ENCODE measurements around the gene CPA2. TPM values are rescaled to one million over a fixed set of nuclear protein-coding genes. Genes with fewer than 3 reads are reported as not detected.

CPA2 gene
- polyA plus RNA-seq, 1 of the 3 experiments (the other 2 are of a cell fraction): 0.03 TPM

DNA sequence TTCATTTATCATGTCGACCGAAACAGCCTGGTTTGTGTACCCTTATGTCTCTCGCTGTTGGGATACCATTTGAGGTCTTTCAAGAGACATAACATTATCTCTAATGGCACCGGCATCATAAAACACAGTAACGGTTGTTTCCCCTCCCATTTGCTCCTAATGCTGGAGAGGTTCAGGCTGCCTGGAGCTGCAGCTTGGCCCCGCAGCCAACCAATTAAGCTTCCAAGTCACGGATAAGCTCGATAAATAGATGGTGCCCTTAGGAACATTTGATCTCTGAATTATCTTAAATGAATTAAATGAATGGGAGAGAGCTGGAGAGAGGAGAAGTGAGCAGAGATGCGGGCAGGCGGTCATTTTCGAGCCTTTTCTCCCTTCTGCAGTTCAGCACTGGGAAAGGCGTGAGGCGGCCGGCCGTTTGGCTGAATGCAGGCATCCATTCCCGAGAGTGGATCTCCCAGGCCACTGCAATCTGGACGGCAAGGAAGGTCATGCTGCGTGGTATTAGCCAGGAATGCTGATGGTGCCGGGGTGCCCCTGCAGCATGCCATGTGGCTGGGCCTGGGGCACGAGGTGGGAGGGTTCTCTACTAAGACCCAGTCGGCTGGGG is 38.9 kb downstream of the CPA2 start (continued):
- TF ChIP-seq GATA2 (CRISPR knock-in tag; IDR thresholded peaks at IDR 0.05): no peak

DNA sequence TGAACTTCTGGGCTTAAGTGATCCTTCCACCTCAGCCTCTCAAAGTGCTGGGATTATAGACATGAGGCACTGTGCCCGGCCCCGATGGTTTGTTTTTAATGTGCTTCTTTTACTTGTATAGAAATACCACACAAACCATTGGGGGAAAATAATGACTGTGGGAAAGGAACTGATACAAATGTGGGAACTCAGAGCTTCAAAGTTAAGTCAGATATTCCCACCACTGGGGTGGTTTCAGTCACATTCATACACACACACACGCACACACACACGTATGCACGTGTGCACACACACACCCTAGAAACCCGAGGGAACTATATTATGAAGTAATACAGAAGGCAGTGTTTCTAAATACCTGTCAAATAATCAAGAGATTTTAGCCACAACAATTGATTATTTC is 43.3 kb downstream of the CPA2 start:
- ChIA-PET POLR2A (no interaction called here), CTCF (interaction anchor here (1.2 kb wide), 1 partner anchor 412 kb away, joined by 3 read pairs; no protein-coding TSS in a partner anchor)
- H3K36me3 ChIP-seq (replicated peaks in 1 of 2; ENCODE audit: control insufficient read depth in 1 of 2, insufficient read depth in 2 of 2, low read length in 1 of 2): peaks cover 4 to 5% of the 10 kb centered on the region in 2 experiments
- no peaks in the 10 kb centered on the region for H3K27me3 ChIP-seq (ENCODE audit: insufficient read depth)
- no peaks in the 10 kb centered on the region for H3K79me2 ChIP-seq (ENCODE audit: insufficient read depth)
- TF ChIP-seq POLR2AphosphoS5 (IDR thresholded peaks at IDR 0.05; ENCODE audit: low read depth, low read length) (no peak), TAF1 (IDR thresholded peaks at IDR 0.05; ENCODE audit: borderline replicate concordance, low read depth, low read length) (no peak), MXI1 (IDR thresholded peaks at IDR 0.05; ENCODE audit: low read depth, low read length) (no peak), ELF1 (IDR thresholded peaks at IDR 0.05) (no peak), EP300 (IDR thresholded peaks at IDR 0.05; ENCODE audit: borderline replicate concordance in 1 of 2, low read depth in 1 of 2, low read length in 1 of 2) (no peak)
- TF ChIP-seq, protein P1, sequence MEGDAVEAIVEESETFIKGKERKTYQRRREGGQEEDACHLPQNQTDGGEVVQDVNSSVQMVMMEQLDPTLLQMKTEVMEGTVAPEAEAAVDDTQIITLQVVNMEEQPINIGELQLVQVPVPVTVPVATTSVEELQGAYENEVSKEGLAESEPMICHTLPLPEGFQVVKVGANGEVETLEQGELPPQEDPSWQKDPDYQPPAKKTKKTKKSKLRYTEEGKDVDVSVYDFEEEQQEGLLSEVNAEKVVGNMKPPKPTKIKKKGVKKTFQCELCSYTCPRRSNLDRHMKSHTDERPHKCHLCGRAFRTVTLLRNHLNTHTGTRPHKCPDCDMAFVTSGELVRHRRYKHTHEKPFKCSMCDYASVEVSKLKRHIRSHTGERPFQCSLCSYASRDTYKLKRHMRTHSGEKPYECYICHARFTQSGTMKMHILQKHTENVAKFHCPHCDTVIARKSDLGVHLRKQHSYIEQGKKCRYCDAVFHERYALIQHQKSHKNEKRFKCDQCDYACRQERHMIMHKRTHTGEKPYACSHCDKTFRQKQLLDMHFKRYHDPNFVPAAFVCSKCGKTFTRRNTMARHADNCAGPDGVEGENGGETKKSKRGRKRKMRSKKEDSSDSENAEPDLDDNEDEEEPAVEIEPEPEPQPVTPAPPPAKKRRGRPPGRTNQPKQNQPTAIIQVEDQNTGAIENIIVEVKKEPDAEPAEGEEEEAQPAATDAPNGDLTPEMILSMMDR (IDR thresholded peaks at IDR 0.05): no peak
- TF ChIP-seq, protein P2, sequence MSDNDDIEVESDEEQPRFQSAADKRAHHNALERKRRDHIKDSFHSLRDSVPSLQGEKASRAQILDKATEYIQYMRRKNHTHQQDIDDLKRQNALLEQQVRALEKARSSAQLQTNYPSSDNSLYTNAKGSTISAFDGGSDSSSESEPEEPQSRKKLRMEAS (IDR thresholded peaks at IDR 0.05; ENCODE audit: low read depth): no peak
- TF ChIP-seq, protein P3, sequence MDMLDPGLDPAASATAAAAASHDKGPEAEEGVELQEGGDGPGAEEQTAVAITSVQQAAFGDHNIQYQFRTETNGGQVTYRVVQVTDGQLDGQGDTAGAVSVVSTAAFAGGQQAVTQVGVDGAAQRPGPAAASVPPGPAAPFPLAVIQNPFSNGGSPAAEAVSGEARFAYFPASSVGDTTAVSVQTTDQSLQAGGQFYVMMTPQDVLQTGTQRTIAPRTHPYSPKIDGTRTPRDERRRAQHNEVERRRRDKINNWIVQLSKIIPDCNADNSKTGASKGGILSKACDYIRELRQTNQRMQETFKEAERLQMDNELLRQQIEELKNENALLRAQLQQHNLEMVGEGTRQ (IDR thresholded peaks at IDR 0.05; ENCODE audit: borderline replicate concordance, low read depth, low read length): no peak
- no peak overlapping the region for H3K4me3 ChIP-seq (ENCODE audit: low read depth in 2 of 2, low read length in 1 of 2)
- H3K4me1 ChIP-seq (ENCODE audit: control insufficient read depth in 1 of 2, insufficient read depth in 2 of 2, low read depth in 1 of 2, low read length in 1 of 2): peaks cover 0 to 5% of the 10 kb centered on the region in 2 experiments; a peak in 1 of 4 replicates
- no peaks in the 10 kb centered on the region for H3F3A ChIP-seq (replicated peaks; ENCODE audit: insufficient read depth)
- no peak overlapping the region for H2AFZ ChIP-seq (ENCODE audit: low read depth)
- H3K9ac ChIP-seq: no peak overlapping the region
- no peak for DNase-seq
- no peak overlapping the region for H3K27ac ChIP-seq (ENCODE audit: low read depth in 2 of 2, low read length in 1 of 2)
- no peaks in the 10 kb centered on the region for H4K20me1 ChIP-seq (ENCODE audit: insufficient read depth)
- no peaks in the 10 kb centered on the region for H3K9me2 ChIP-seq
- 84% methylated on average over 6 of the region's 6 CpGs for whole genome bisulfite sequencing (ENCODE audit: low lambda C conversion rate)
- H3K9me3 ChIP-seq: no peaks in the 10 kb centered on the region
- H3K4me2 ChIP-seq: no peak overlapping the region

DNA sequence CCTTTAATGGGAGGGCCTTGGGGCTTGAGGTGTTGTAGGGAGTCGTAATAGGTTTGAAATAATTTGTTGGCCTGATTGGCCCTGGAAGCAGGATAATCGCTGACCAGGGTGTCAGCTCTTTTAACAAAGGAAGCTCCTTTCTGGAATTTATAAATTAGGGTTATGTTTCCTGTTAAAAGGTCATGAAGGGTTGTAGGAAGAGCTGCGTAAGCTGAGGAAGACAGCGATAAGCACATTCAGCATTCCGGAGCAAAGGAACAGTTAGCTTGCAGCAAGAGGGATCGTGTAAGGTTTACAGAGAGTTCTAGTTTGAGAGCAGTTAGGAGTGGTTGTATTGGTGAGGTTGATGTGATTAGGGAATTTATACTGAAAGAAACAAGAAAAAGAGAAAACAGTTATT is 47.6 kb downstream of the CPA2 start:
- Histone ChIP-seq H3F3A (replicated peaks; ENCODE audit: insufficient read depth) (no peaks in the 10 kb centered on the region), H3K4me2 (no peak overlapping the region), H3K4me3 (ENCODE audit: low read depth in 2 of 2, low read length in 1 of 2) (no peak overlapping the region), H4K20me1 (ENCODE audit: insufficient read depth) (no peaks in the 10 kb centered on the region), H3K27ac (ENCODE audit: low read depth in 2 of 2, low read length in 1 of 2) (no peak overlapping the region), H3K27me3 (ENCODE audit: insufficient read depth) (no peaks in the 10 kb centered on the region), H3K9me2 (no peaks in the 10 kb centered on the region), H2AFZ (ENCODE audit: low read depth) (no peak overlapping the region), H3K79me2 (ENCODE audit: insufficient read depth) (no peaks in the 10 kb centered on the region), H3K9me3 (no peaks in the 10 kb centered on the region), H3K36me3 (replicated peaks in 1 of 2; ENCODE audit: control insufficient read depth in 1 of 2, insufficient read depth in 2 of 2, low read length in 1 of 2) (peaks cover 4 to 5% of the 10 kb centered on the region in 2 experiments), H3K9ac (no peak overlapping the region), H3K4me1 (ENCODE audit: control insufficient read depth in 1 of 2, insufficient read depth in 2 of 2, low read depth in 1 of 2, low read length in 1 of 2) (no peaks in the 10 kb centered on the region; a peak in 1 of 4 replicates)
- ChIA-PET CTCF (no interaction called here), POLR2A (no interaction called here)
- DNase-seq: no peak
- WGBS (ENCODE audit: low lambda C conversion rate): 90% methylated on average over 6 of the region's 6 CpGs
- no peak for TF ChIP-seq NFIC (IDR thresholded peaks at IDR 0.05; ENCODE audit: borderline replicate concordance)
- TF ChIP-seq FOSL2 (IDR thresholded peaks at IDR 0.05; ENCODE audit: borderline replicate concordance, low read depth): no peak
- no peak for TF ChIP-seq TCF12 (IDR thresholded peaks at IDR 0.05)
- TF ChIP-seq, protein P3 (IDR thresholded peaks at IDR 0.05; ENCODE audit: borderline replicate concordance, low read depth, low read length): no peak
- no peak for TF ChIP-seq MXI1 (IDR thresholded peaks at IDR 0.05; ENCODE audit: low read depth, low read length)
- TF ChIP-seq, protein P4, sequence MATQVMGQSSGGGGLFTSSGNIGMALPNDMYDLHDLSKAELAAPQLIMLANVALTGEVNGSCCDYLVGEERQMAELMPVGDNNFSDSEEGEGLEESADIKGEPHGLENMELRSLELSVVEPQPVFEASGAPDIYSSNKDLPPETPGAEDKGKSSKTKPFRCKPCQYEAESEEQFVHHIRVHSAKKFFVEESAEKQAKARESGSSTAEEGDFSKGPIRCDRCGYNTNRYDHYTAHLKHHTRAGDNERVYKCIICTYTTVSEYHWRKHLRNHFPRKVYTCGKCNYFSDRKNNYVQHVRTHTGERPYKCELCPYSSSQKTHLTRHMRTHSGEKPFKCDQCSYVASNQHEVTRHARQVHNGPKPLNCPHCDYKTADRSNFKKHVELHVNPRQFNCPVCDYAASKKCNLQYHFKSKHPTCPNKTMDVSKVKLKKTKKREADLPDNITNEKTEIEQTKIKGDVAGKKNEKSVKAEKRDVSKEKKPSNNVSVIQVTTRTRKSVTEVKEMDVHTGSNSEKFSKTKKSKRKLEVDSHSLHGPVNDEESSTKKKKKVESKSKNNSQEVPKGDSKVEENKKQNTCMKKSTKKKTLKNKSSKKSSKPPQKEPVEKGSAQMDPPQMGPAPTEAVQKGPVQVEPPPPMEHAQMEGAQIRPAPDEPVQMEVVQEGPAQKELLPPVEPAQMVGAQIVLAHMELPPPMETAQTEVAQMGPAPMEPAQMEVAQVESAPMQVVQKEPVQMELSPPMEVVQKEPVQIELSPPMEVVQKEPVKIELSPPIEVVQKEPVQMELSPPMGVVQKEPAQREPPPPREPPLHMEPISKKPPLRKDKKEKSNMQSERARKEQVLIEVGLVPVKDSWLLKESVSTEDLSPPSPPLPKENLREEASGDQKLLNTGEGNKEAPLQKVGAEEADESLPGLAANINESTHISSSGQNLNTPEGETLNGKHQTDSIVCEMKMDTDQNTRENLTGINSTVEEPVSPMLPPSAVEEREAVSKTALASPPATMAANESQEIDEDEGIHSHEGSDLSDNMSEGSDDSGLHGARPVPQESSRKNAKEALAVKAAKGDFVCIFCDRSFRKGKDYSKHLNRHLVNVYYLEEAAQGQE (IDR thresholded peaks at IDR 0.05; ENCODE audit: low read depth, low read length): no peak
- no peak for TF ChIP-seq CHD2 (IDR thresholded peaks at IDR 0.05; ENCODE audit: low read length, partially characterized antibody)
- TF ChIP-seq, protein P5, sequence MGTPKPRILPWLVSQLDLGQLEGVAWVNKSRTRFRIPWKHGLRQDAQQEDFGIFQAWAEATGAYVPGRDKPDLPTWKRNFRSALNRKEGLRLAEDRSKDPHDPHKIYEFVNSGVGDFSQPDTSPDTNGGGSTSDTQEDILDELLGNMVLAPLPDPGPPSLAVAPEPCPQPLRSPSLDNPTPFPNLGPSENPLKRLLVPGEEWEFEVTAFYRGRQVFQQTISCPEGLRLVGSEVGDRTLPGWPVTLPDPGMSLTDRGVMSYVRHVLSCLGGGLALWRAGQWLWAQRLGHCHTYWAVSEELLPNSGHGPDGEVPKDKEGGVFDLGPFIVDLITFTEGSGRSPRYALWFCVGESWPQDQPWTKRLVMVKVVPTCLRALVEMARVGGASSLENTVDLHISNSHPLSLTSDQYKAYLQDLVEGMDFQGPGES (IDR thresholded peaks at IDR 0.05; ENCODE audit: low read depth, low read length): no peak
- TF ChIP-seq ELF1 (IDR thresholded peaks at IDR 0.05): no peak
- TF ChIP-seq RXRA (IDR thresholded peaks at IDR 0.05; ENCODE audit: borderline replicate concordance, low read depth): no peak
